ENCODE data around the gene CACNA2D4.

Gene CACNA2D4

DNA sequence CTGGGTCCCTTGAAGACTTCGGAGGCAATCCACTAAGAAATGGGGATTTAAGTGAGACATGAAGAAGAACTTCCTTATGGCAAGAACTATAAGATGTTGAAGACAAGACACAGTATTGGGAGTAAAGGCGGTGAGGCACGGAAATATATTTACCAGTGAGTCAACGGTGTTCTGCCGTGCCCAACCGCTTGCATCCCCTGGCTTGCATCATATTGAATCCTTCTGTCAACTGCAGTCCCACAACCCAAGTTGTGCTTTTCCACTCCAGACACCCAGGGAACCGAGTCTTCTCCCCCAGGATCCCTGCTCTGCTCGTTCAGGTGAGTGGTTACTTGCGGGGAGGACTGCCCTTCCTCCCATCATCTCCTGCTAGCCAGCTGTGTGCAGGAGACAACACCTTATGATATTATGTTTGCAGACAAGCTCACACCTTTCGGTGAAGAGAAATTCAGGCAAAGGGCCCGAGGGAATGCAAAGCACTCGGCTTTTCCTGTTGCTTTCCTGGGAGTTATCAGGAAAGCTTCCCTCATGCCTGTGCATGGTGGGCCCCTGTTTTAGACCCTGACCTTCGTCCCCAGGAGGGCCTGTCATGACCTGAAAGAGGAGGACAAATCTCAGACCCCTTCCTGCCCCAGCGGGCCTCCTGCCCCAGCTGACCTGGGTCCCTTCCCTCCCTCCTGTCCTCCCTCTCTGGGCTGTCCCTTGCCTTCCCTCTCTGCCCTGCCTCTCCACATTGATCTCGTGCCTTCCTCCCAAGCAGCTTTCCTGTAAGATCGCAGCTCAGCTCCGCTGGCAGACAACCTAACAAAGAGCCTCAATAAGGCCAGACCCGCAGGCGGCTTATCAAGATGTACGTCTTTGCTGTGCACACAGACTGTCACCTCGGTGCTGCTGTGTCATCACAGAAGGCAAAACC lies 102.4 kb downstream of the CACNA2D4 start:
- DNase-seq: no peak

DNA sequence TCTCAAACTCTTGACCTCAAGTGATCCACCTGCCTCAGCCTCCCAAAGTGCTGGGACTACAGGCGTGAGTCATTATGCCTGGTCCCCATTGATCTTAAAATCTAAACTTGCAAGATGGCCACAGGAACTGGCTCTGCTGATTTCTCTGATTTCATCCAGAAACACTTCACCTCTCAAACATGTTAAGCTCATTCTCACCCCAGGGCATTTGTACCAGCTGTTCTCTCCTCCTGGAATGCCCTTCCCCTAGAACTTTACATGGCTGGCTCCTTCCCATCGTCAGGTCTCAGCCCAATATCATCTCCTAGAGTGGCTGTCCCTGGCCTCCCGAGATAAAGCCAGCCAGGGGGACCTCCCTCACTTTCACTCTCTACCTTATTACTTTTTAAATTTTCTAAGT lies 103.3 kb downstream of the CACNA2D4 start:
- no peak for DNase-seq

DNA sequence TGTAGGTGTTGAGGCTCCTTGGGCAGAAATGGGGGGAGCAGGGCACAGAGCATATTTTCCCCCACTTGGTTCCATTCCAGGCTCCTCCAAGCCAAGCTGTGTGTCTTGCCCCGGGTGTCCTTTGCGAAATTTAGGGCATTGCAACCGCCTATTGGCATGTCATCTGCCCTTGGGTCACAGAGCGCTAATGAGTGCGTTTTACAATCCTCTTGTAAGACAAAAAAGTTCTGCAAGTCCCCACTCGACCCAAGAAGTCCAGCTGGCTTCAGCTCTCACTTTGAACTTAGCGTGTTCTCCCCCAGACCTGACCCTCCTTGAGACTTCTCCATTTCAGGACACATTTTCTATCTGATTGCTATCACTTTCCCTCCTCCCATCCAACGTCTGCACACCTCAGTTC lies 104.2 kb downstream of the CACNA2D4 start:
- DNase-seq: no peak

DNA sequence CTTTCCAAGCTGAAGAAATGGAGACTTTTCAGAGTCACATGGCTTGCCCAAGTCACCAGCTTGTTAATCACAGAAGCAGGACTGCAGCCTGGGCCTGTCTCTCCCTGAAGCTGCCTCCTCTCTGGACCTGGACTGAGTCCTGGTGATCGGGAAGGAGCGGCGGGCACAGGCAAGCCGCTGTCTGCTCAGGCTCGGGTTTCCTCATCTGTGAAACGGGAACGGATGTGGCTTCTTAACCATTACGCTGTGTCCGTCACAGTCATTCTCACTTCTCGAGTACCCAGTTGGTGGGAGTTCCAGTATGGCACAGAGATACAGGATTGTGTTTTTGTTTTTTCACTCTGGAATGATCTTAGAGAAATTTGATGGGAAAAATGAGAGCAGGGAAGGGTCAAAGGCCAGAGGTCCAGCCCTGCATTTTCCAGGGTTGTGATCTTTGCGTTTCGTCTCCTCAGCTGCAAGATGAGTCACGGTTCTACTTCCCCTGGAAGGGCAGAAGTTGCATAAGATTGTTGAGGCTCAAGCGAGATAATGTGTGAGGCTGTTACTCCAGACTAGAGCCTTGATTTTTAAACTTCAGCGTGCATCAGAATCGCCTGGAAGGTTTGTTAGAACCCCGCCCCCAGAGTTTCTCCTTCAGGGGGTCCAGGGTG lies 105.7 kb downstream of the CACNA2D4 start:
- no peak for DNase-seq

DNA sequence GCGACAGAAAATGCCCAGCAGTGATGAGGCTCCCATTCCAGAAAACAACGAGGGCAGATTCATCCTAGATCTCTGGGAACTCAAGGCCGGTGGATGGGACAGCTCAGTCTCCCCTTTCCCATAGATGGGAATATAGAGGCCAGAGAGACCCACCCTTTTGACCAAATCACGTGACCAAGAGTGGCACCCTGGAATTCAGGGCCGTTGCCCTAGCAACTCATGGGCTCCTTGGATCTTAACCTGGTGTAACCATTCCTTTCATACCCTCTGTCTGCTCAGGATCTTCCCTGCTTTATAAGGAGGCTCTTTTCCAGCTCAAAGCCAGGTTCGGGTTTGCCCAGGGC lies 106.5 kb downstream of the CACNA2D4 start:
- DNase-seq: no peak

DNA sequence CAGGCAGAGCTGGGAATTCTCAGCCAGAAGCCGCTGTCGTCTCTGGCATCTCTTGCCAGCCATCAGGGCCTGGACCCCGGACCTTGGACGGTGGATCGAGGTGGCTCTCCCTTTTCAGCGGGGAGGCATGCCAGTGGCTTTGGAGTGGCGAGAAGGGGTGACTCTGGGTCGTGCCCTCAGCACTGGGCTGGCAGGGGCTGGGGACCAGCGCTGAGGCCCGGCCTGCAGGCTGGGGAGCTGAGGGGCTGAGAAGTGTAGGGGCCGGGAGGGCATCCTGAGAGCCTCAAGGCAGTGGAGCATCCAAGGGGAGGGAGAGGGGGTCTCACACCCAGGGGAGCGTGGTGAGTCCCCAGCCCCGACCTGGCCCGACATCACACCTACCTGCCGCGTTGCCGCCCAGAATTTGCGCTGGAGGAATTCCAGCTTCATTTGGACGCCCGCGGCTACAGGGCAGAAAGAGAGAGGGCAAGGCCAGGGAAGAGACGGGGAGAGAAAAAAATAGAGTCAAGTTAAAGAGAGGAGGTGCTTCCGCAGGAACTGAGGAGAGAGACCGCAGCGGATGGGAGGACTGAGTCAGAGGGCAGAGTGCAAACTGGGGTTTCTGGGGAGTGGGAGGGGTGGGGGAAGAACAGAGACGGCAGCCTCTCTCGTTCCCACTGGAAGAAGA lies 107.0 kb downstream of the CACNA2D4 start:
- DNase-seq: no peak

DNA sequence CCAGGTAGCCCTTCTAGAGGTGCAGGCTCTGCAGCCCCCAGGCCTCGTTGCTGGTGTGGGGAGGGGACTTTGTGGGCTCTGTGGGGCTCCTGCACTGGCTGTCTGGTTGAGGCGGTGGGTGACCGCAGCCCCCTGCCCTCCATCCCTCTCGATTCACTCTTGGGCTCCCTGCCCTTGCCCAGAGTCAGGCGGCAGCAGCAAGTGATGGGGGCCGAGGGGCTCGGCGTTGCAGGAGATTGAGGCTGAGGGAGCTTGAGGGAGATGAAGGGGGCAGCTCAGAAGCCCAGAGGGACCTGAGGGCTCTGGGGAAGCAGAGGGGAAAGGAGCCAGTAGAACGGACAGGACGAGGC lies 107.5 kb downstream of the CACNA2D4 start:
- no peak for DNase-seq

DNA sequence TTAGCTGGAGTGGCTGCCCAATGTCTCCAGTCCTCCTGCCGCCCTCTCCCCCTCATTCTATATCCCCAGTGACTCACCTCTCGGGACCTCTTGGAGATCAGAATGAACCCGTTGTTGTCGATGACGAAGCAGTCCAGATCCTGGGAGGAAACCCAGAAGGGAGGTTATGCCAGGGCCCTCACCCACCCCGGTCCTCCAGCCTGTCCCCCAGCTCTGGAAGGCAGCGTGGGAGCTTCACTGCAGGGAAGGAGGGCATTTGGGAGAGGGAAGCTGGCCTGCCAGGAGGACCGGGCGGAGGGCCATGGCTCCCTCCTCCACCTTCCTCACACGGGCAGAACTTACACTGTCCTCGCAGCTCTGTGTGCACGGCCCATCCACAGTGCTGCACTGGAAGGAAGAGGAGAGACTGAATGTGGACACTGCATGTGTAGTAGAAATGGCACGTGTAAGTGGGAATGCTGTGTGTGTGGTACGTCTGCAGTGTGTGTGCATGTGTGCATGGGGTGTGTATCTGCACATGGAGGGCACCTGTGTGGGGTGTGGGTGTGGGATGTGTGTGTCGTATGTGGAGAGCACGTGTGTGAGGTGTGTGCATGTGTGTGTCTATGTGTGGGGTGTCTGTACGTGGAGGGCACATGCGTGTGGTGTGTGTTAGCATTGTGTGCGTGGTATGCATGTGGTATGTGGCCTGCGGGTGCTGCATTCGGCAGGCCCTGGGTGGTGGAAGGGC lies 108.1 kb downstream of the CACNA2D4 start:
- DNase-seq: no peak

DNA sequence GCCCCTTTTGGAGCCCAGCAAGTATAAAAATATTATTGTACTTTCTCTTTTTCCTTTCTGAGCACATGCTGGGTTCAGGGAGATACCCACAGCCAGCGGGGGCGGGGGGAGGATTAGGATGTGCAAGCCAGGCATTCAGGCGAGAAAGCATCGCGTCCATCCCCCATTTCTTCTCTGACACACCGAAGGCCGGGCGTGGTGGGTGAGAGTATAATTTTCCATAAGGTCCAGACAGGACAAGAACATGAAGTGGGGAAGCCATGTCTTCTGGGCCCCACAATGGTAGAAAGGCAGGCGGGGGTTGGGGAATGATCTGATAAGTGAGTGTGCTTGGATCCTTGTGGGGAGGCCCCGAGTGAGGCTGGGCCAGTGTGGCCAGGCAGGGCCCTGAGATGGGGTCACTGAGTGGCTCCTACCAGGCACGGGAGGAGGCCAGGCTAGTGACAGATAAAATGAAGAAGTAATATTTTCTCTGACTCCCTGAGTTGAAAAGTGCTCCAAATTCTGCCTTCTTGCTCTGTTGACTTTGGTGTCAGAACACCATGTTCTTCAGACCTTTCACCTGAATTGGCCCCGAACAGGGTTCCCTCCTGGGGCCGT lies 108.8 kb downstream of the CACNA2D4 start:
- no peak for DNase-seq

DNA sequence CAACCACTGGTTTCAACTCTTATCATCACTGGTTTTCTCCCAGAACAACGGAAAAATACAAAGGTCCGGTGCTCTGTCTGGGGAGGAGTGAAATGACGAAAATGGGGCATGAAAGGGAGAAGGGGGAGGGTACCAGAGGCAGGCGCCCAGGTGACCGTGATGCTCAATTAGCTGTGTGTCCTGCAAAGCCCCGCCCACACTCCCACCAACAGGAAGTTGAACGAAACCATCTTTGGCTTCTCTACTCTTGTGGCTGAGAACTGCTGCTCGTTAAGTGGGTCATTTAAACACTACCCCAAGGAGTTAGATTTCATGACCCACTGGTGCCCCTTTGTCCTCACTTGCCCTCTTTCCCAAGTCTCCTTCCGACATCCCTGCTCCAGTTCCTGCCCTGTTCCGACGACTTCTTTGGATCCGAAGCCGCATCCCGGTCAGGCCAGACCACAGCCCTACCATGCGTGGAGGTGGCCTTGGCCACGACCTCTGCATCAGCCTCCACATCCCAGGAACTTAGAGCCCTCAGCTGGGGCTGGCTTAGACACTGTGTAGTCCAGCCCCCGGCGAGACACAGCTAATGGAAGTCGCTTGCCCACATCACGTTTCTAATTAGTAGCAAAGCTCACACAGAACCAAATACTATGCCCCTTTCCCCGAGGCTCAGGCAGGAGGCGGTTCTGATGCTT lies 109.5 kb downstream of the CACNA2D4 start:
- DNase-seq: no peak

DNA sequence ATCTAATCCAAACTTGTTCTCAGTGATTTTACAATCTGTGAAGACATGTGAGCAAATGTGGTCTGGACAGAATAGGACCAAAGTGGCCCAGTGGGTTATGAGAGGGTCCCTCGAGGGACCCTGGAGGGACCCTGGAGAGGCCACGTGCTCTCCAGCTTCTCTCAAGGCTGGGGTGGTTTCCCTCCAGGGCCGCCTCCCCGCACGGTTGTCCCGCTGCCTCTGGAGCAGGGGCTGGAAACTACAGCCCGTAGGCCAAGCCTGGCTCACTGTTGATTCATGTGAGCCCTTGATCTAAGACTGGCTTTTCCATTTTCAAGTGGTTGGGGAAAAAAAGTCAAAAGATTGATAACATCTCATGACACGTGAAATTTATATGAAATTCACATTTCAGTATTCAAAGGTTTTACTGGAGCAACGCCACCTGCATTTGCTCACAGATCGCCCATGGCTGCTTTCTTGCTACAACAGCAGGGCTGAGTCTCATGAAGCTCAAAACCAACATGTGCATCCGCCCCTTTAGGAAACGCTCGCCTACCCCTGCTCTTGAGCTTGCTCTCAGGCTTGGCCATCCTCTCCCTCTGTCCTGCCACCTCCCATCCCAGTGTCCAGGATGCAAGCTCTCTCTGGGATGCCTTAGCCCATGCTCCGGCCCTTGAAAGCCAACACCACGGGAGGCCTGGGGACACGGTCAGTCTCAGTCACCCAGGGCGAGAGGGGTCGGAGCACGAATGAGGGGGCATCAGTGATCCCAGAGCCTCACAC lies 110.2 kb downstream of the CACNA2D4 start:
- no peak for DNase-seq

DNA sequence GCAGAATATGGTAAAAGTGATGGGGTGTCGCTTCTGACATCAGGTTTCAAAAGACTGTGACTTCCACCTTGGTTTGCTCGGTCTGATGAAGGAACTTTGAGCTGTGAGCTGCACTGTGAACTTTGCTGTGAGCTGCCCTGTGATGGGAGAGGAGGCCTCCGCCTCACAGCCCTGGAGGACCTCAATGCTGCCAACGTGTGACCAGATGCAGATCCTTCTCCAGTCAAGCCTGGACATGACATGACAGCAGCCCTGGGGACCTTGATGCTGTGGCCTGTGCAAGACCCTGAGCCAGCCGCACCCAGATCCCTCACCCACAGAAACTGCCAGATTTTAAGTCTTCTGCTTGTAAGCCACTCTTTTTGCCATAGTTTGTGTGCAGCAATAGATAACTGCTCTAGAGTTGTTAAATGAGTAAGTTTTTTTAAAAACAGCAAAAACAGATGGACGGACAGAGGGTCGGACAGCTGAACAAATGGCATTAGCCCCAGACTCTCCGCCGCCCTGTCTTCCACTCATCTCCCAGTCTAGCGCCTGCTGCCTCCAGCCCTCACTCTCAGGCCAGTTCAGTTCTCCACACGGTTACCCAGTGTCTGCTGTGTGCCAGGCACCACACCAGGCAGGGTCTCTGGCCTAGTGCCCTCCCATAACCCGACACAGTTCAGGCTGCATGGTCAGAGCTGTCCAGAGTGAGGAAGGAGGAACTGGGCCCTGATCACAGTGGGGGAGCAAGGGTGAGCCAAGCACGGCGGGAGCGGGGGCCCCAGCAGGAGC lies 111.2 kb downstream of the CACNA2D4 start:
- DNase-seq: no peak

DNA sequence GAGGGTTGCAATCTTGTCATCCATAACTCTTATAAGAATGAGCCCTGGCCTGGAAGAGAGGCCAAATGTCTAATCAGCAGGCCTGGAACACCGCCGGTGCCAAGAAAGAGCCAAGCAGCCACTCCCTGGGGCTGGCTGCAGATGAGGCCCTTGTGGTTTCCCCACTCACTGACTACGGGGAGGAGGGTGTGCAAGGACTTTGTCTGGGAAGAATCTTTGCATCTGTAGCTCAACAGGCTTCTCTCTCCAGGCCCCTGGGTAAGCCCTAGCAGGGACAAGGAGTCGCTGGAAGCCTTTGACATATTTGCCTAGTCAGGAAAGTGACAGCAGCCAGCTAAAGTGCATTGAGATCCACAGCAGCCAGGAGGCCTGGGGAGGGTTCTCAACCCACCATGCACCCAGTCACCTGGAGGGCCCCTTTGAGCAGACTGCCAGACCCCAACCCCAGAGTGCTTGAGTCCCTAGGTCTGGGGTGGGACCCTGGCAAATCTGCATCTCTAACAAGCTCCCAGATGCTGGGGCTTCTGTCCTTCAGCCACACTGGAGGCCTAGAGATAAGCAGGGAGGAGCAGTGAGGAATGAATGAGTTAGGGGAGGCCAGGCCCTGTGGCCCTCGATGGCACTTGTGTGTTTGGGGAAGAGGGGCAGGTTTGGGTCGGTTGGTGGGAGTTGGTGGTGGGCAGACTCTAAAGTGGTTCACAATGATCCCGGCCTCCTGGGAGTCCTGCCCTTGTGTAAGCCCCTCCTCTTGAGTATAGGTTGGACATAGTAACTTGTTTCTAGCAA lies 112.0 kb downstream of the CACNA2D4 start:
- no peak for DNase-seq

DNA sequence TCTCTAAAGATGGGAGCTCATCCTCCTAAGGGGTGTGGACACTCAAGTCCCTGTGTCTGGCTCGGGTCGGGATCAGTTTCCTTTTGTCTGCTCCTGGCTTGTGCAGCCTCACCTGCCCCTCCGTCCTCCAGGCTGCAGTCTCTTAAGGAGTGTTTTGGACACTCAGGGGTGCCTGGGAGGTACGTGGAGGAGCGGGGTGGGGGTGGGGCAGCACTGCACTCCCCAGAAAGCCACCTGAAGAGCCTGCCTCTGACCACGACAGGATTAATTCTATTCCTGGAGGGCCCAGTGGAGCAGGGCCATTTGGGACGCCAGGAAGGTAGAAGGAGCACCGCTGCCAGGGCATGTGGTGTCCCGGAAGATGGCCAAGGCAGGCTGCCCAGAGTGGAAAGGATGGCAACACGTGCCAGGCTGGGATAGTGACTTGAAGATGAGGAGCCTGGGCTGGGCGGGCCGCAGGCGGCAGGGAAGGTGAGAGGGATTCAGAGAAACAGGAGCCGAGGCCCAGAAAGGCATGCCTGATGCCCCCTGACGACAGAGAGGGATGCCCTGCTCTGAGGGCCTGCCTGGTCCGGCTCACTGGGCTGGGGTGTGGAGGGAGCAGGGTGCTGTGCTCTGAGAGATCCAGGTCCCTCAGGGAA lies 112.9 kb downstream of the CACNA2D4 start:
- no peak for DNase-seq

DNA sequence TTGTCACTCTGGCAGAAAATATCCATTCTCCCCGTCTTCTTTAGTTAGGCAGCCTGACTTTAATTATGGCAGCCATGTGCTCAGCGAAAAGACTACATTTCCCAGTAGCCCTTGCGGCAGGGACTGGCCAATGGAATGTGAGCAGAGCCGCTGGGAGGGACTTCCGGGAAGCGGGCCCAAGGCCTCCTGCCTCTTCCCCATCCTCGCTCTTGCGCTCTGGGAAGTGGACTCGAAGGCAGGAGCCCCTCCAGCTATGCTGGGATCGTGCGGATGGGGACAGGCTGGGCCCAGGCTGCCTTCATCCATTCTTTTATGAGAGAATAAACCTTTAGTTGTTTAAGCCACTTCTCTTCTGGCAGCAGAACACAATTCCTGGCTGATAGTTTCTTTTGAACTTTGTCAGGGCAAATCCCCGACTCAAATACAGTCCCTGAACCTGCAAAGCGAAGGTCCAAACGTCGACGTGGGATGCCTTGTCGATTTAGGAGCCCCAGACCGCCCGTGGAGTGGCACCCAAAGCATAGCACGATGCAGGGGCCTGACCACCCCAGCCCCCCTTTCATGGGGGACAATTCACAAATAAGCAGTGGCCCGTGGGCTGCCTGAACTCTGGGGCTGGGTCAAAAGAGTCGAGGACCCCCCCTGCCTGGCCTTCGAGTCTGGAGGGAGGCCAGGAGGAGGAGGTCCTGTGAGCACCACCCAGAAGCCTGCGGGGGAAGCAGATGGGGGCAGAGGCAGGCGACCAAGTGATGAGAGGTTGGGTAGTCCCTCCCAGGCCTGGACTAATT lies 113.7 kb downstream of the CACNA2D4 start:
- peak; percentile 56 for DNase-seq

DNA sequence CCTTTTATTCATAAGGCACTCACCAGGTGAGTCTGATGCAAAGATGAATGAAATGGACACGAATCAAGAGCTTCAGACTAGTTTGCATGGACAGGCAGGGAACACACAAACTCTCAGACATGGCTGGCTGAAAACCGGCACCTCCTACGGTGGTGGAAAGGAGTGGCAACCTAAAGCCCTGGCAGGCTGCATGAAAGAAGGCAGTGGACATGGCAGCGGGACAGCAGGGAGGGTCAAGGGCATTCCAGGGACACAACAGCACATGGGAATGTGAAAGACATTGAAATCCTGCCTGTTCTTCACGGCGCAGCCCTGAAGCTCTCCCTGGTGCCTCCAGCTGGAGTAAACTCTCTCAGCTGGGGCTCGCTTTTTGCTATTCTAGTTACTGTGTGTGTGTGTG lies 114.7 kb downstream of the CACNA2D4 start:
- no peak for DNase-seq

DNA sequence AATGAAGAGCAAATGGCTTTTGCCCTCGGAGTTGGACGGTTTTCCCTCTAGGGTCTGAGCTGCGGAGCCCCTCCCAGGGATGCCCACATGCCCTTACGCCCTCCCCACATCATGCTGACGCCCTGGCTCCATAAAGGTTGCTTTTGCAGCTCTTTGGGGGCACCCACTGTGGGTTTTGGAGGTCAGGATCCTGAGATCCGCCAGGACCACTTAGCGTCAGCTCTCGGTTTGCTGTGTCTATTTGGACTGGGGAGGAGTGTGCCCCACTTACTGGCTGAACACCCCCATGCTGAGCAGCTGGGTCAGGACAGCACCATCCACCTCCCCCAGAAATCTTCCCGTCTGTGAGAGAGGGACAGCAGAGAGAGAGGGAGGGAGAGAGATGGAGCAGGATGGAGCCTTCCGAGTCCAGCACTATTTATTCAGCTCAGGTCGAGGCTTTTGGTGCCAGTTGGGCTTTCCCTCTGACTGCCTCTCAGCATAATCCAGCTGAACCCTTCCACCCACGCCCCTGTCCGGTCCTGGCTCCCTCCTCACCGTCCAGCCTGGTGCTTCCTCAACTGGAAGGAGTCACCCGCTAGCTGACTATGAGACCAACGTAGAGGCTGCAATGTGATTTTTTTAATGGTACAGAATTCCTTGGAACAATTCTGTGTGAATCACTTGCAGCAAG lies 117.0 kb downstream of the CACNA2D4 start:
- DNase-seq: no peak
